Vagina (tissue), 2 donors: ENCODE measurements around the gene TBX10. TPM values are rescaled to one million over a fixed set of nuclear protein-coding genes. Genes with fewer than 3 reads are reported as not detected.
"Not testable (repeated sequence)": the region's sequence is repeated elsewhere in the genome, so short reads cannot be mapped to it uniquely, and the experiment has no call there.

ENCODE experiments used
- DNase-seq, 2 donors: peaks; one replicate each; pipeline ENCODE4 v3.0.0-alpha.2; 2017; ENCODE audit errors: extremely low spot score in 2 of 2
- H3K27ac ChIP-seq: fragments of 200-600 bp; sonication (generic); one replicate; pipeline ENCODE4 v1.5.1; 2019
- H3K27me3 ChIP-seq: fragments of 200-600 bp; sonication (generic); one replicate; pipeline ENCODE4 v1.5.1; 2019
- H3K36me3 ChIP-seq, 2 donors: fragments of 200-600 bp; sonication (generic); one replicate each; pipeline ENCODE4 v1.5.1; 2017 to 2019
- H3K4me1 ChIP-seq: fragments of 200-600 bp; sonication (generic); one replicate; pipeline ENCODE4 v1.5.1; 2019
- H3K4me3 ChIP-seq, 2 donors: fragments of 200-600 bp; sonication (generic); 1 replicate in 1 of 2; 2 replicates in 1 of 2; pipeline ENCODE4 v1.5.1; 2016 to 2019
- H3K9me3 ChIP-seq: fragments of 200-600 bp; sonication (generic); one replicate; pipeline ENCODE4 v1.5.1; 2019
- POLR2A ChIP-seq, 2 donors: fragments of 450-650 bp; IDR thresholded peaks; one replicate each; pipeline ENCODE4 v1.6.1; 2017; ENCODE audit warnings: antibody characterized with exemption in 2 of 2, mild to moderate bottlenecking in 2 of 2, moderate library complexity in 2 of 2
- POLR2AphosphoS5 ChIP-seq, 2 donors: sonication (generic); formaldehyde crosslinking; IDR thresholded peaks; one replicate each; pipeline ENCODE4 v1.9.0; 2017; ENCODE audit warnings: antibody characterized with exemption in 2 of 2, mild to moderate bottlenecking in 2 of 2, low read depth in 1 of 2; ENCODE audit not compliant: insufficient read depth in 1 of 2
- intact Hi-C: fragments of 100-400 bp; cut with DNase I; formaldehyde crosslinking; loops from one replicate; pipeline ENCODE4 v1.15.1; 2023
- total RNA-seq: library from RNA; depleted of rRNA; stranded (reverse); fragments of >200 nt; gene quantifications from one replicate; pipeline ENCODE4 v1.2.3, GENCODE V29; 2016
- TF ChIP-seq, protein P1 (sequence below), 3 experiments: fragments of 450-650 bp in 2 of 3; fragments of 200-600 bp in 1 of 3; sonication (generic) in 1 of 3; IDR thresholded peaks; one replicate each; pipeline ENCODE4 v1.5.1; 2017 to 2019; ENCODE audit warnings: antibody characterized with exemption in 3 of 3, mild to moderate bottlenecking in 2 of 3, moderate library complexity in 2 of 3

The TBX10 gene
- total RNA-seq, 1 donor from 2014 or later, result not detected

DNA sequence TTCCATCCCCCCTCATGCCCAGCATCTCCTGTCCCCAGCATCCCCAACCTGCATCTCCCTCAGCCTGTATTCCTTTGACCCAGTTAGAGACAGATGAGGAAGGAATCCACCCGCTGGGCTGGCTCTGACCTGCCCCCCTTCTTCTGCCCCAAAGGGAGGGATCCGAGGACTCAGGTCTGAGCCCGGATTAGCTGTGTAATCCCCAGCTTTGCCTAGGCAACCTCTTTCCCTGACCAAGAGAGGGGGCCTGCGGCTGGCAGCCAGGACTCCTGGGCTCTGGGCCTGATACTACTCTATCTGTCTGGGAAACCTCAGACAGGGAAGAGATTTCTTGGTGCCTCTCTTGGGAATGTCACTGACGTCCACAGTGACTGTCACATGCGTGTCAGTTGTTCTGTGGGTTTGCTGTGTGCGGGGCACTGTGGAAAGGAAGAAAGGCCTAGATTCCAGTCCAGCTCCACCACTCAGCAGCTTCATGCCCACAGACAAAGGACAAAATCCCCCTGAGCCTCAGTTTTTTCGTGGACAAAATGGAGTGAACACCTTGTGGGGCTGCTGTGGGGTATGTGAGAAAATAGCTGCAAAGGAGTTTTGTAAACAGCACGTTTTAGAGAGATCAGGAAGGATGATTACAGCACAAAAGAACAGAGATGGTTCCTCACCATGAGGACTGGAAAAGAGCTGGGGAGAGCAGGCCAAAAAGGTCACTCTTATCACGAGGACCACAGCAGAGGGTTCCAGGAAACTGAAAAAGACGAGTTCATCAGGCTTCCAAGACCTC, 34.1 kb downstream of the TBX10 start:
- TF ChIP-seq, protein P1, sequence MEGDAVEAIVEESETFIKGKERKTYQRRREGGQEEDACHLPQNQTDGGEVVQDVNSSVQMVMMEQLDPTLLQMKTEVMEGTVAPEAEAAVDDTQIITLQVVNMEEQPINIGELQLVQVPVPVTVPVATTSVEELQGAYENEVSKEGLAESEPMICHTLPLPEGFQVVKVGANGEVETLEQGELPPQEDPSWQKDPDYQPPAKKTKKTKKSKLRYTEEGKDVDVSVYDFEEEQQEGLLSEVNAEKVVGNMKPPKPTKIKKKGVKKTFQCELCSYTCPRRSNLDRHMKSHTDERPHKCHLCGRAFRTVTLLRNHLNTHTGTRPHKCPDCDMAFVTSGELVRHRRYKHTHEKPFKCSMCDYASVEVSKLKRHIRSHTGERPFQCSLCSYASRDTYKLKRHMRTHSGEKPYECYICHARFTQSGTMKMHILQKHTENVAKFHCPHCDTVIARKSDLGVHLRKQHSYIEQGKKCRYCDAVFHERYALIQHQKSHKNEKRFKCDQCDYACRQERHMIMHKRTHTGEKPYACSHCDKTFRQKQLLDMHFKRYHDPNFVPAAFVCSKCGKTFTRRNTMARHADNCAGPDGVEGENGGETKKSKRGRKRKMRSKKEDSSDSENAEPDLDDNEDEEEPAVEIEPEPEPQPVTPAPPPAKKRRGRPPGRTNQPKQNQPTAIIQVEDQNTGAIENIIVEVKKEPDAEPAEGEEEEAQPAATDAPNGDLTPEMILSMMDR (IDR thresholded peaks at IDR 0.05), result no peak
- TF ChIP-seq POLR2AphosphoS5 (IDR thresholded peaks at IDR 0.05; ENCODE audit: insufficient read depth in 1 of 2, low read depth in 1 of 2), result no peak
- no peak for TF ChIP-seq POLR2A (IDR thresholded peaks at IDR 0.05)
- Histone ChIP-seq H3K27ac (no peak overlapping the region), H3K4me1 (peaks cover 22% of the 10 kb centered on the region), H3K9me3 (no peaks in the 10 kb centered on the region), H3K27me3 (no peaks in the 10 kb centered on the region), H3K4me3 (no peak overlapping the region), H3K36me3 (peaks cover 0 to 15% of the 10 kb centered on the region in 2 donors)
- intact Hi-C loops, result no loop called here
- no peak for DNase-seq

DNA sequence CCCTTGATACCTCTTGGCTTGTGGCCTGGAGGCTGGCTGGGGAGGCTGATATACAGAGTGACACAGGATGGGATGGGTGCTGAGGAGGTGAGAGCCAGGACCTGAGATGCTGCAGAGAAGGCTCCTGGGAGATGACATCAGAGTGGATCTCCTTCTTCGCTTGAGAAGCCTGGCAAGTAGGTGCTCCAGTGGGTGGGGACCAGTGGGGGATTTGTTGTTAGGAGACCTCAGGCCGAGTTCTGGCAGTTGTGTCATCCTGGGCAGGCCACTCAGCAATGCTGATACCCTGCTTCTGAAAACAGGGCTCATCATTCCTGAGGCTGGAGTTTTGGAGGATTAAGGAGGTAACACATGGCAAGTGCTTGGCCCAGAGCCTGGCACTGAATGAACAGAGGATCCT, 34.7 kb downstream of the TBX10 start:
- Histone ChIP-seq H3K36me3 (peaks cover 0 to 9% of the 10 kb centered on the region in 2 donors), H3K4me1 (peaks cover 22% of the 10 kb centered on the region), H3K9me3 (no peaks in the 10 kb centered on the region), H3K4me3 (no peak overlapping the region), H3K27me3 (no peaks in the 10 kb centered on the region), H3K27ac (no peak overlapping the region)
- no peak for DNase-seq
- intact Hi-C loops, result no loop called here
- TF ChIP-seq, protein P1 (IDR thresholded peaks at IDR 0.05), result no peak
- no peak for TF ChIP-seq POLR2AphosphoS5 (IDR thresholded peaks at IDR 0.05; ENCODE audit: insufficient read depth in 1 of 2, low read depth in 1 of 2)

DNA sequence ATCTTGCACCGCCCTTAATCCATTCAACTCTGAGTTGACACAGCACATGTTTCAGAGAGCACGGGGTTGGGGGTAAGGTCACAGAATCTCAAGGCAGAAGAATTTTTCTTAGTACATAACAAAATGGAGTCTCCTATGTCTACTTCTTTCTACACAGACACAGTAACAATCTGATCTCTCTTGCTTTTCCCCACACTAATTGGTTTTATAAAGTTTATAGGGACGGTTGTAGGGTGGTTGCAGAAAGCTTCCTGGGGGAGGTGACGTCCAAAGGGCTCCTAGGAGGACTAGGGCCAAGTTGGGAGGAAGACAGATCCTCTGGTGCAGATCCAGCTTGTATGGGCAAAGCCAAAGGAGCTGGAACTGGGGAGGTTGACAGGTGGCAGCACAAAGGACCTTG, 35.4 kb downstream of the TBX10 start:
- H3K4me3 ChIP-seq, H3K27me3 ChIP-seq, DNase-seq, H3K27ac ChIP-seq, intact Hi-C loops, H3K9me3 ChIP-seq, H3K36me3 ChIP-seq: not testable (repeated sequence)
- H3K4me1 ChIP-seq, result peaks cover 22% of the 10 kb centered on the region

DNA sequence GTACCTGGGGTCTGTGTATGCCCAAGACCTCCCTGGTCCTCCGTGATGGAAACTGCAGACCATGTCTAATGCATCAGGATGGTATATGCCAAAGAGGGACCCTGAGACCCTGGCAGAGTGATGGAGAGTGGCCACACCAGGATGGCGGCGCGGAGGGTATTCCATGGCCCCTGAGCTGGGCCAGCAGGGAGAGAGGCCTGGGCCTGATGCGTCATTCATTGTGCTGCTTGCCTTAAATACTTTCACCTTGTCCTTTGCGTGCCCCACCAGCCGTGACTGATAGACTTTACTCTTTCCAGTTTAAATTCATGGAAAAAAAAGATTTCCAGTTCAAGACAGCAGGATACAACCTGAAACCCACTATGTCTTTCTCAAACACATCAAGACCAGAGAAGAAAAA, 38.5 kb downstream of the TBX10 start:
- H3K9me3 ChIP-seq, result no peaks in the 10 kb centered on the region
- DNase-seq, result no peak
- H3K4me3 ChIP-seq, result no peak overlapping the region
- peaks cover 4% of the 10 kb centered on the region for H3K4me1 ChIP-seq
- H3K27ac ChIP-seq, result no peak overlapping the region
- TF ChIP-seq, protein P1 (IDR thresholded peaks at IDR 0.05), result no peak
- TF ChIP-seq POLR2AphosphoS5 (IDR thresholded peaks at IDR 0.05; ENCODE audit: insufficient read depth in 1 of 2, low read depth in 1 of 2), result no peak
- no peak for TF ChIP-seq POLR2A (IDR thresholded peaks at IDR 0.05)
- intact Hi-C loops, result no loop called here
- H3K27me3 ChIP-seq, result no peaks in the 10 kb centered on the region
- H3K36me3 ChIP-seq, result no peaks in the 10 kb centered on the region

DNA sequence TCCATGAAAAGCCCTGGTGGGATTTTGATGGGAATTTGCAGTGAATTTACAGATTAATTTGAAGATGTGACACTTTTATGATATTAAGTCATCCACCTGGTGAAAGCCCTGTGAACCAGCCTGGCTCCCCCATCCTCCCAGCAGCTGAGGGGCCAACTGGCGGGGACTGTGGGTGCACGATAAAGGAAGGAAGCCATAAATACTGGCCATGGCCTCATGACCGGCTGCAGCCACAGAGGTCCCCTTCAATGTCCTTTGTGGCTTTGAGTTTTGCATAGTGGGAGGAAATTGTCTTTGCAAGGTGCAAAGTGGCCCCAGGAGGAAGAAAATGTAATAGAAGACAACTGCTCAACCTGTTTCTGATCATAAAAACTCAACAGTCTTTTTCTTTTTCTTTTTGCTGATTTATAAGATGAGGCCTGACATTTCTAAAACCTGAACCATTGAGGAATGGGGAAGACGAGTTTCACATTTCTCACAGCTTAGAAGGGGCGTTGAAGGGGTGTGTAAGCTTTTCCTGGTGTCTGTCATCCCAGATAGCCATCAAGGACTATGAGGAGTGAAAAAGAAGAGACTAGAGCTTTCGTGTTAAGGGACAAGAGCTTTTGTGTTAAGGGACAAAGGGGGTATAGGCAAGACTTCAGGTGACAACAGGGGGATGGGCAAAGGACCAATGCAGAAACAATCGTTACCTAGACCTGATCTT, 39.1 kb downstream of the TBX10 start:
- H3K27me3 ChIP-seq, result no peaks in the 10 kb centered on the region
- H3K4me1 ChIP-seq, result no peaks in the 10 kb centered on the region
- TF ChIP-seq POLR2A (IDR thresholded peaks at IDR 0.05) (no peak), POLR2AphosphoS5 (IDR thresholded peaks at IDR 0.05; ENCODE audit: insufficient read depth in 1 of 2, low read depth in 1 of 2) (no peak)
- TF ChIP-seq, protein P1 (IDR thresholded peaks at IDR 0.05), result no peak
- no peak overlapping the region for H3K4me3 ChIP-seq
- intact Hi-C loops, result no loop called here
- H3K9me3 ChIP-seq, result no peaks in the 10 kb centered on the region
- H3K36me3 ChIP-seq, result no peaks in the 10 kb centered on the region
- no peak overlapping the region for H3K27ac ChIP-seq
- no peak for DNase-seq
